Cortex of kidney (tissue), 1 donor: ENCODE measurements around the gene DNM3.

ENCODE experiments used
- DNase-seq: peaks from one replicate; lab custom pipeline; 2025; lab: John Stamatoyannopoulos, UW

DNM3 gene

DNA sequence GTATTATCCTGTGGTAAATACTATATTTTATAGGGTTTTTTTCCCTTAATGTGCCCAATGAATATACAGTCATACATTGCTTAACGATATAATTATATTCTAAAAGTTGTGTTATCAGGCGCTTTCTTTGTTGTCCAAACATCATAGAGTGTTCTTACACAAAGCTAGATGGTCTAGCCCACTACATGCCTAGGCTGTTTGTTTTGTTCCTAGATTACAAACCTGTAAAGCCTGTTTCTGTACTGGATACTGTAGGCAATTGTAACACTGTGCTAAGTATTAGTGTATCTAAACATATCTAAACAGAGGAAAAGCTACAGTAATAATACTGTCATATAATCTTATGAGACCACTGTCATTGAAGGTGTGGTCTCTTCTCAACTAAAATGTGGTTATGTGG, 336.6 kb downstream of the DNM3 start:
- no peak for DNase-seq

DNA sequence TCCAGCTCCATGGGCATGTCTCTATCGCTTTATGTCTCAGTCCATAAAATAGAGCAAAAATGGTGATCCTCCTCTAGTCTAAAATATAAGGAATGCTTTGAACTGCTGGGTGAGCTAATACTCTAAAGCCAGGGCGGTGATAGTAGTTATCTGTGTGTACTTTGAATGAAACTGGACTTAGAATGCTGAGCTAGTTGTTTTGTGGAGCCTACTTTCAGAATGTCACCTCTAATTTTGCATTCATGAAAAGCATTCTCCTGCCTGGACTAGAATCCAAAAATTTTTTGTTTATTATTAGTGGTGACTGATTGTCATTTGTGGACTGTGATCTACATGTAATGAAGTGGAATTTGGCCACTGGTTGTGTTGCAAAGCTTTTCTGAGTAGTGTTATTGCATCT, 337.6 kb downstream of the DNM3 start:
- no peak for DNase-seq

DNA sequence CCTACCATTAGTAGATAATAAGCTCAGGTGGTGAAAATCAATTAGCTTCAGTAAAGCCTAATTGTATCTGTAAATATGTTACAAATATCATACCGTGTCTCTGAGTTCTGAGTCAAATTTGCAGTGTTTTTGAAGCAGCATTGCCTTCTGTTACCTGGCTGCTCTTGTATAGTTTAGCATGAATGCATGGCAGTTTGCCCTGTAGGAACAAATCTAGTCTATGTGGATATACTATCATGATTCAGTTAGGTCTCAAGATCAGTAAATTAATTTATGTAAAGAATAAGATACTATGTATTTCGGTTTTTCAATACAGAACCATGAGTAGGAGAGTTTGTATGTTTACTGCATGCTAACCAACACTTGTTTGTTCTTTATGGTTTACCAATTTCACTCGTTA, 338.6 kb downstream of the DNM3 start:
- DNase-seq = no peak

DNA sequence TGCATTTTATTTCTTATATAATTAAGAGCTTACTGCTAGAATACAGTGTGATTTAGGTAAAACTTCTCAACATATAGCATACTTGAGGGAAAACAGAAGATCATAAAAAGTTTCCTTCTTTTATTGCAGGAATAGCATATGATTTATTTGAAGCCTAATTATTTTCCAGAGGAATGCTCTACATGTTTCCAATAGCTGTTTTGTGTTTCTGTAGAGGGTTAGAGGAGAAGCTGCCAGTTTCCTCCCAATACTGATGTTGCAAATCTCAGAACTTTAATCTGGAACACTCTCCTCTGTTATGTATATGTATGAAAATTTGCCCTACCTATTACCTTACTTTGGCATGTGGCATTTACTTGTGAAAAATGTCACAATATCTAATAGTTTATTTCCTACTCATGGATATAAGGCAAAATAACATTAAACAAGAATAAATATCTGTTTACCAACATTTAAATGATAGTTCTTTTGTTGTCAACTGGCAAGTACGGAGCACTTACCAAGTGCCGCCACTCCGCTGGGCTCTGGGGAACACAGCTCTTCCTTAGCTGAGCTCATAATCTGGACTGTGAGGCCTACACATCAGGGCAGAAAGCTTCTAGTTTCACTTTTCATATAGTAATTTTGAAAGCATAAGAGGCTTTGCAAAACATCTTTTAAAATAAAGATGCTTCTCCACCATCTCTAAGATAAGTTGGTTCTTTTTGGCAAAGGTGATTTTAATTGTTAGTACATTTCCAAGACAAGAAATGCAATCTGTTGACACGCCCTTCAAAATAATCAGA, 339.4 kb downstream of the DNM3 start:
- DNase-seq = no peak

DNA sequence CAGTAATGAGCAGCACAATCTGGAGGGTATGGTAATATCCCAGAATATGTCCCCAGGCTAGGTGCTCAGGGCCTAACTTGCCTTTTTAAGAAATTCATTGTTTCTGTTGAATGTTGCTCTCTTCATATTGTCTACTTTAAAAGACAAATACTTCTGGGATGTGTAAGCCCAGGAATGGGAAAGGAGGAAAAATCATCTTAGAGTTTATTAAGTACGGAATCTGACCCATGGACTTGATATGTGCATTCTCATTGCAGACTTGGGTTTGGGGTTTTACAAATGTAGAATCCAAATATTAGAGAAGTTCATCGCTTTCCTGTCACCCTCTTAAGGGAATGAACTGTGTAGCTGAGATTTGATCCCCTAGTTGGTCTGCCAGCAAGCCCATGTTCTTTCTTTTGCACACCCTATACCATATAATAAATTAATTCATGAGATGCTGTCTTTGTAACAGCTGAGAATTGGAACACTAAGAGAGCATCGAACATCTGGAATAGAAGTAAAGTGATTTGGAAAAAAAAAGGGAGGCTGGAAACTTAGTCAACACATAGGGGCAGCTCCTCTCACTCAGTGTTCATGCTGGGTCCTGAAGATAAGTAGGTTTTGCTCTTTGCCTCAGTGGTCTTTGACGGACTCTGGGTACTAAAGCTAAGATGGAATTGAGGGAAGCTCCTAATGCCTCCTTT, 343.4 kb downstream of the DNM3 start:
- no peak for DNase-seq

DNA sequence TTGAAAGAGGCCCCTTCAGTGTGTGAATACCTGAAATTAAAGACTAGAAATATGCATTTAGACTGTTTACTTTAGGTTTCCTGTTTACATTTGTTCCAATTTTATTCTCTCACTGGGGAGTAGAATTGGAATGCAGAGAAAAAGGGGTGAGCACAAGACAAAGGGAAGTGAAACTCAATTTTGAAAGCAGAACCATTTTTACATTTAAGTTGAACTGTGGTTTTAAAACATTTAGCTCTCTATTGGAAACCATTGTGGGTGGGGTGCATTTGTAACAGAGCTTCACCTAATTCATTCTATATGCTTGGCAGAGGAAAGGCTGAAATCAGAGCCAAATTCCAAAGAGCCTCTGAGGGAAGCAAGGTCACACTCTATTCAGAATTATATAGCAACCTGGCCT, 343.9 kb downstream of the DNM3 start:
- DNase-seq = no peak

DNA sequence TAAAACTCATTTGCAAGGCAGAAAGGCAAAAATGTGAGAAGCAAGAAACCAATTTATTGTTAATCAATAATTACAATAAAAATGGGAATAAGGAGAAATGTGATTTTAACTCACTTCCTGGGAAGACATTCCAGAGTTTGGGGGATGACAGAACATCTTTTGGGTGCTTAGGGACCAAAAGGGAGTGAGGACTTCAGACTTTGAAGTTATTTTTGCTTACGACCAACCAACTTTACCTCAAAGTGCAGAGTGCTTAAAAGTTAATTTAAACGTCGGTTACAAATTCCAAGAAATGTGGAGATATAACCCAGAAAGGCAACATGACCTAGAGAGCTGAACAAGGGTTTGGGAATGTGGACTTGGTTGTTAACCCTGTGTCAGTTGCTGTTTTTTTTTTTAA, 344.7 kb downstream of the DNM3 start:
- DNase-seq = no peak

DNA sequence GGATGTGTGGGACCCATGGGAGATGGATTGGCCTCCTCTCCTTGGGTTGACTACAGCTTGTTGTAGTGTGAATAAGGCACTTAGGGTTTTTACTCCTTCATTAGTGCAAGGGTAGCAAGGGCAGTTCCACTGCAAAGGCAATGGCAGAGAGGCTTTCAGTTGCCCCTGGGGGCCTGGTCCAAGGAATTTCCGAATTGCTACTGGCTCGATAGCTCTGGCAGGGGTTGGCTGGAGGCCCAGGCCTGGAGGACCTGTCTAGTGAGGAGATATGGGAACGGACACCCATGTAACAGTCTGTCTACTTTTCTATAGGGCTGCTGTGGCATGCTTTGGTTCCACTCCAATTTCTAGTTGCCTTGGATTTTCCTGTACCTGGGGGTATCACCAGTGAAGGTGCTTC, 360.3 kb downstream of the DNM3 start:
- DNase-seq = no peak

DNA sequence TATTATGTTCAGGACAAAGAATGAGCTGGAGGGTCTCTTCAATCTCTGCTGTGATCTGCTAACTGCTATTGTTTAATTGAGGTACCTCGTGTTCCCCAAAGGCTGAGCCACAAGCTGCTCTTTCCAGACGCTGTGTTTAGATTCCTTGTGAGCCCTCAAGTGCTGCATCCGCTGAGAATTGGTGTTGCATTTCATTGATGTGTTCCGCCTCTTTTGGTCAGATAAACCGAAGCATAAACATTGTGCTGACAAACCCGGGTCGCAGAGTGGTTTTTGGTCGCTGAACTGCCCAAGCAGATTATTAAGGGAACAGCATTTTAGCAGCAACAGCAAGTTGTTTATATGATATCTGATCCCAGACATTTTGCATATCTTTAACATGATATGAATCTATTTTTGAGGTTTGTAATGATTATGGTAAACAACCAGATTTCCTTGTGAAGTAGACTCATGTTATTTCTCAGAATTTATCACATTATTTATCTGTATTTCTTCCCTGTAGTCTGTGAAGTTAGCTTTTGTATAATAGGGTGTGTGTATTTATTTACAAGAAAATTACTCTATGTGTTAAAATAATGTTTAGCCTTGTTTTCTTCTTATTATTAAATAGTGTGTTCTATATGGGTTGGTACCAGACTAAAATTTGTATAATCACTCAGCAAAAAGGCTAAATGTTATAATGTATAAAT, 362.0 kb downstream of the DNM3 start:
- no peak for DNase-seq

DNA sequence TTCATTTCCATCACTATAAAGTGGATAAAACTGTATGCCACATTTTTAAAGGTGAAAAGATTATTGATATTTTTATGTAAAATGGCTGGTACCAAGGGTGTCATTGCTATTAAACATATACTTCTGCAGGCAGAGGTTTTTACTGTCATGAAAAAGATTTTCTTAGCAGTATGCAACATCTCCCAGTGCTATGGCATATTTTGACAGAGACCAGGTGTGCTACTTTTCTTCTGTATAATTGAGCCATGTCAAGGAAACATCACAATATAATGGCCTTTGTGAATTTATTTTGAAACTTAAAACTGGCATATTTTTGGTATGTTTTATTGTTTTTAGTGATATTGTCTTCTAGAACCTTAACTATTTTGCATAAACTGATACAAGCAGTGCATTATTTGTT, 362.6 kb downstream of the DNM3 start:
- no peak for DNase-seq

DNA sequence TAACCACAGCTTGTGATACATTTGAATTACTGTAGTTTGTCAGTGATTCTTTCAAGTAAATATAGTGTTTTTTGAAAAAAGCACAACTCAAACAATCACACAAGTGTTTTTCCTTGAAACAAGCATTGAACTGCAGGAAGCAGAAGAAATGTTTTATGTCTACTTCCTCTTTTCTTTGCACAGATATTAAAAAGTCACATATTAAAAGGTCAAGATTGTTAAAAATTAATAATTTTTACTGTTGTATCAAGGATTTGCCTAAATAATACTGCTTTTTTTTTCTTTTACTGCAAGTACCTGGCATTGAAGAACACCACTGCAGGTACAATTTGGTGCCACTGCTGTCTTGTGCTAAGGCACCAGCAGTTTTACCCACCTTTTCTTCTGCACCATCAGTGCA, 365.0 kb downstream of the DNM3 start:
- DNase-seq = no peak

DNA sequence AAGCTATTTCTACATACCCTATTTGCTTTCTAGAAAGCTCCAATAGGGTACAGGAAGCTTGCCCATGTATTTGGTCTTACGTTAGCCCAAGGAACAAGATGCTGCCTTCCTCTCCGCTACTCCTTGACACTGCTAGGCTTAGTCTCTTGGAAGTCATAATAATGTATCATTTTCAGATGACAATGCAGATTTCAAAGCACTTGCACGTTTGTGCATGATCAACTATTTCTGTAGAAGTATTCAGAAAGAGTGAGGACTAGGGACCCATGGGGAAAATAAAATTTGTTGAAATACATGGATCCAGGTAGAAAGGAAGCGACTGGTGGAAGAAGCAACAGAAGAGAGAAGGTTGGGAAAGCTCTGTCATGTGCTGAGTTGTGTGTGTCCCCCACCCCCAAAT, 367.3 kb downstream of the DNM3 start:
- DNase-seq = no peak

DNA sequence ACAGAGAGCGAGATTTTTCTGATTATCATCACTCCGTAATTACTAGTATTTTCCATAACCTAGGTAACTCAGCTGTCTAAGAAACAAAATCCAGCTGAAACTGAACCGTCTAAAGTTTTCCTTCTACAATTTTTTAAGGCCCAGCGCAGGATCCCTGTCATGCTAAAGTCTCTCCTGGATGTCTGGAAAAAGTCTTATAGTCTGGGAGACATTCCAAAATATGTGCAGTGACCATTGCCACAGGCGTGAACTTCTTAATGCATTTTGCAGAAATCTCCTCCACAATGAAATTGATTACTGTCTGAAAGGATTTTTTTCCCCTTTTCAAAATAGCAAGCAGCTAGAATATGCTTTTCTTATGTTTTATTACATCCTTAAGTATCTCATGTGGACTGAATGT, 369.9 kb downstream of the DNM3 start:
- DNase-seq = no peak

DNA sequence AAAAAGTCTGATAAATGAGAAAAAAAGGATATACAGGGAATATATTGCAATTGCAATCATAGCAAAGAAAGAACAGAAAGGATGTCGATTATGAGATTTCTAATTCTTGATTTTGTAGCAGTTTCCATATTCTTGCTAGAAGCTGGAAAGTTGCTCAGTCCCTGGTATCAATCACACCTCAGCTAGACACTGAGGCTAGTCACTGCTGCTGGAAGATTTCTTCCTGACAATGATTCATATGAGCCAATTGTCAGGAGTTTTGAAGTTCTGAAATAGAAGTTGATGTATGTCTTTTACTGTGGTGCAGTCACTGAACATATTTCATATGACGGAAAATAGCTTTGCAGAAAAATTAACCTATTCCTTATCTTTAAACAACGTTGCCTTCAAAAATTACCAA, 370.8 kb downstream of the DNM3 start:
- no peak for DNase-seq

DNA sequence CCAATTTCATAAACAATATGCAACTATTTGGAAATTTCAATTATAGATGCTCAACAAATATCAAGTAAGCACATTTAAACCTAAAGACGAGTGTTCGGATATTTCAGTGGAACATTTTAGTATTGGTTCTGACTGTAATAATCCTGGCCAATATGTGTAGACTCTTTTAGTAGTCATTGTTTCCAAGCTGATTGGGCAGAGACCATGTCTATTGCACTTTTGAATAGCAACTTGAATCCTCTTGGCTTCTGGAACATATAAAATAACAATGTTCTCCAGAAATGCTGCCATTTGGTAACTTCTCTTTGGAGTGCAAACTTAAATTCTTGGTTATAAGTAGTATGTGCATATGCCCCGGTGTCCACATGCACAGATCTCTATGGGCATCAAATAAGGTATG, 373.7 kb downstream of the DNM3 start:
- no peak for DNase-seq

DNA sequence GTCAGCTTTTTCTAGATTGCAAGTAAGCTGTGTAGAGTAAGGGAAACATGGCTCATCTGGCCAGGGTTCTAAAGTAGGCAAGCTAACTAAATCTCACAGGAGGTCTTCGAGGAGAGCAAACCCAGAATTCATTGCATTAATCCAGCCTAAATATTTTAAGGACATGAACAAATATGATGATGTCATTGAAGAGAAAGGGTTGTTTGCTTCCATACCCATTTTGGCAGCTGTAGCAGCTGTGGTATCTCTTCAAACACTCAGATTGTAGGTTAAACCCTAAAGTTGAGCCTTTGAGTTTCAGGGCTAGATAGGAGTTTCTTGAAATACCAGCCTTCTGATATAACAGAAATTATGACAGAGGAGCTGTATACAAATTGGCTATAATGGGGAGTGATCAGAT, 378.7 kb downstream of the DNM3 start:
- no peak for DNase-seq

DNA sequence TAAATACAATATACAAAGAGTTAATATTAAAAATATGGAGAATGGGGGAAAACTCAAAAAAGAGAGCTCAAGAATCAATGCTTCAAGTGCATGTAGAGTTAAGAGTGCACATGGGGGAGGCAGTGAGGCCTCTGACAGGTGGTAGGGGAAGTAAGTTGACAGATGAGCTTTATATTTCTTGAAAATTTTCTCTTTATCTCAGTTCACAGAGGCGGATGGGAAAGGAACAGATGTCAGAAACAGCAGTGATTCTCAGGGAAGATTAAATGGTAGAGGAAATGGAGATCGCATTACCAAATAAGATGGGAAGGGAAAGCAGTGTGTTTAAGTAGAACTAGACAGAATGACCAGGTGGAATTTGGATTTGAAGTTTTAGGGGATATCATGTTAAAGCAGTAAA, 379.1 kb downstream of the DNM3 start:
- no peak for DNase-seq

DNA sequence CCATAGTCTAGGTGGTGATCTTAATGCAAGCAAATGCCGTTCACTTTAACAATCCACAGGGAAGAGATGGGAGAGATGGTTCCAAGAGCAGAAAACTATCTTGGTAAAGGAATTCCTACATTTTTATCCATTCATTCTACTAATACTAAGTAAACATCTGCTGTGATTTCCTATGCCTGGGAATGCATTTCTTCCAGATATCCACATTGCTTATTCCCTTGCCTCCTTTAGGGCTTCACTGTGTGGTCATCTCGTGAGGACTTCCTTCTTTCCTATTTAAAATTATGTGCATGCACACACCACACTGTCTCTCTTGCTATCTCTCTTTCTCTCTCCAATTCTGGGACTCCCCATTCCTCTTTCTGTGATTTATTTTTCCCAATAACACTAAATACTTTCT, 380.1 kb downstream of the DNM3 start:
- DNase-seq = no peak

DNA sequence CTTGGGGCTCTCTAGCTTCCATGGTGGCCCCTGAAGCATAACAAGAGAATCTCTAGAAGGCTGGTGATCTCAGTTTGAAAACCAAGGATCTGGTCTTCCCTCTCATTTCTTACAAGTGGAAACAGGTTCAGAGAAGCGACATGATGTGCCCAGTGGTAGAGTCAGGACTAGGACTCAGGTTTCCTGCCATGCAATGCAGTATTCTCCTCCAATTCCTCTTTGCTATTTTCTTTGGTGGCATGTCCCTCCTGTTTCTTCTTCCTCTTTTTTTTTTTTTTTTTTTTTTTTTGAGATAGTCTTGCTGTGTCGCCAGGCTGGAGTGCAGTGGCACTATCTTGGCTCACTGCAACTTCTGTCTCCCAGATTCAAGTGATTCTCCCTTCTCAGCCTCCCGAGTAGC, 383.6 kb downstream of the DNM3 start:
- DNase-seq = no peak

DNA sequence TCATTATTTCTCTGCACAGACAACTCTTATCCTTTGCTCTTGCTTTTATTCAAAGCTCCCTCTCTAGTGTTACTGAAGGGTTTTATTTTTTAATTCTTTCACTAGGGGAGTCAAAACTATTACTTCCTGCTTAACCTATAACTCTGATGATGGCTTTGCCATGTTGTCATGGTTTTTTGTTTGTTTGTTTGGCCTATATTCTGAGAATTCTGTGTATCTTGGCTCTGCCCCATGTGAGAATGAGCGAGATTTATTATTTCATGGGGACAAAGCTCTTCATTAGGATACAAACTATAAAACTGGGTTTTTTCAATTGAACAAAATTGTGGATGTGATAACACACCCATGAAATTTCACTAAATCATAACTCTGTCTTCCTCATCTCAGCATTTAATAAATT, 388.6 kb downstream of the DNM3 start:
- DNase-seq = no peak

DNA sequence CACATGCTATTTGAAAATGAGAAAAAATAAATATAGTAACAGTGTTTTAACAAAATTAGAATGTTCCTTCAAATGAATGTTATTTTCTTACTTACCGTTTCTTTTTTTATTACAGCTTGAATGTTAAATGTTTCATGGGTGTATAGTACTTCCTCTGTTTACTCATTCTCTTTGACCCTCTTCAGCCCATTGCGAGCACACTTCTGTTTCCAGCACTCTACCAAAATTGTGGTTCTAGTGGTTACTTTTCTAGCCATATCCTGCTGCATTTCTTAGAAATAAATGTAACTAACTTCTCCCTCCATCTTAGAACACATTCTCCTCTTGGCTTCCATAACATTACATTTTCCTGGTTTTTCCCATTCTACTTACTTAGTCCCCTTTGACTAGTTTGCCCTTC, 389.2 kb downstream of the DNM3 start:
- no peak for DNase-seq

DNA sequence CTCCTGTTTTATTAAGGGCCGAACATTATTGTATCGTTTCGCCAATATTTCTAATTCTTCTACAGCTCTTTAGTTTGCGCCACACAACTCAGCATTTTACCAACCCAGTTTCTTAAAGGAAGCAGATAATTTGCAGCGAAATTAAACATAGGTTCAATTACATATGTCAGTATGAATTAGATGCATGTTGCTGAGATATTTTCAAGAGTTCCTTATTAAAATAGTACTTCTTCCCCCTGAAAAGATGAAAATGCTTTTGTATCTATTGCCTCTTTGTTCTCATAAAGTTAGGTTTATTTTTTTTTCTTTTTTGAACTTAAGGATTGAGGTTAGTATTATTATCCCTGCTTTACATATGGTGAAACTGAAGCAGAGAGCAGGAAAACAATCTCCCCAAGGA, 395.7 kb downstream of the DNM3 start:
- DNase-seq = no peak

DNA sequence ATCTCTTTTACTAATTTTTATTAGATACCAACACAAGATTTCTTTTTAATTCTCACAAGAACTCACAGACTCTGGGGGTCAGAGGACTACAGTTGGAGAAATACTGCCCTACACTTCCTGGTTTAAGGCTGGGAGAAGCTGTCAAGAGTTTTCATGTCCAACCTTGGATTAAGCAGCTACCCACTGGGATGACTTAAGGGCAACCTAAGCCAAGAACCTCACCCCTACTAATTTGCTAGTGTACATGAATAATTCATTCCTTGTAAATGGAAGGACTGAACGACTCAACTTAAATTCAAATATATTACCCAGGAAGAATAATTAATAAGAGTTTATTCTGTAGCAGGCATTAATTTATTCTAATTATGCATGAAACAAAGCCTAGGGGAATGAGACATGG, 396.9 kb downstream of the DNM3 start:
- no peak for DNase-seq
